HG02870 (cell line): ENCODE measurements around the gene TSPEAR.

Experiments used
- ATAC-seq: cut with Tn5 transposase; IDR thresholded peaks from one replicate; pipeline ENCODE4 v1.9.1; 2021; ENCODE audit warnings: mild to moderate bottlenecking, moderate library complexity; ENCODE audit not compliant: unreplicated experiment

The TSPEAR gene

GRCh38 chr21:44723177-44724131 is 12.1 kb upstream of the TSPEAR start:
- no peak for ATAC-seq

GRCh38 chr21:44722731-44723130 is 11.4 kb upstream of the TSPEAR start:
- ATAC-seq = no peak

GRCh38 chr21:44720170-44720569 is 8.8 kb upstream of the TSPEAR start:
- no peak for ATAC-seq

- ATAC-seq = no peak
Observed at GRCh38 chr21:44718571-44718970, 7.2 kb upstream of the TSPEAR start.

- no peak for ATAC-seq
Observed at GRCh38 chr21:44718093-44718492, 6.7 kb upstream of the TSPEAR start.

- no peak for ATAC-seq
Observed at GRCh38 chr21:44716984-44717383, 5.6 kb upstream of the TSPEAR start.

- no peak for ATAC-seq
Observed at GRCh38 chr21:44714905-44715304, 3.5 kb upstream of the TSPEAR start.

GRCh38 chr21:44713846-44714245 is 2.5 kb upstream of the TSPEAR start:
- ATAC-seq = no peak

GRCh38 chr21:44713130-44713529 is 1.8 kb upstream of the TSPEAR start:
- no peak for ATAC-seq

- ATAC-seq = no peak
Observed at GRCh38 chr21:44712203-44713028, 1.0 kb upstream of the TSPEAR start.

GRCh38 chr21:44710756-44711326 is 531 bp downstream of the TSPEAR start:
- no peak for ATAC-seq

- no peak for ATAC-seq
Observed at GRCh38 chr21:44710294-44710665, 1.1 kb downstream of the TSPEAR start.

- ATAC-seq = no peak
Observed at GRCh38 chr21:44709426-44710293, 1.7 kb downstream of the TSPEAR start.

GRCh38 chr21:44708866-44709425 is 2.4 kb downstream of the TSPEAR start:
- ATAC-seq = no peak

- no peak for ATAC-seq
Observed at GRCh38 chr21:44708213-44708865, 3.0 kb downstream of the TSPEAR start.

GRCh38 chr21:44706706-44707581 is 4.4 kb downstream of the TSPEAR start:
- no peak for ATAC-seq

GRCh38 chr21:44706026-44706705 is 5.2 kb downstream of the TSPEAR start:
- no peak for ATAC-seq

- no peak for ATAC-seq
Observed at GRCh38 chr21:44704636-44705001, 6.8 kb downstream of the TSPEAR start.
